ENCODE measurements around the gene TRPM5. TPM values are rescaled to one million over a fixed set of nuclear protein-coding genes. Genes with fewer than 3 reads are reported as not detected.

Gene TRPM5
- total and polyA plus RNA-seq, 2 experiments from 2014 or later = not detected

GRCh38 chr11:2397005-2397404 lies 47.3 kb downstream of the TRPM5 start:
- H3K27ac Mint-ChIP-seq = no peak overlapping the region
- Histone ChIP-seq H3F3A (replicated peaks; ENCODE audit: low read depth) (no peaks in the 10 kb centered on the region), H3K4me2 (no peak overlapping the region), H3K27ac (ENCODE audit: low read depth) (no peak overlapping the region), H3K9me2 (ENCODE audit: insufficient read depth) (no peaks in the 10 kb centered on the region), H3K36me3 (ENCODE audit: insufficient read depth) (no peaks in the 10 kb centered on the region; the same call in 1 of the 2 replicates), H3K4me1 (ENCODE audit: insufficient read depth) (peaks cover 6% of the 10 kb centered on the region; the same call in 1 of the 2 replicates), H3K4me3 (no peak overlapping the region), H3K27me3 (ENCODE audit: insufficient read depth) (no peaks in the 10 kb centered on the region), H4K20me1 (replicated peaks; ENCODE audit: insufficient read depth) (no peaks in the 10 kb centered on the region; the same call in 1 of the 2 replicates), H2AFZ (no peak overlapping the region), H3K79me2 (replicated peaks; ENCODE audit: insufficient read depth) (peaks cover 12% of the 10 kb centered on the region)
- DNase-seq (ENCODE audit: low spot score) = no peak
- no peak overlapping the region for H3K4me3 Mint-ChIP-seq
- ATAC-seq = no peak
- TF ChIP-seq REST (IDR thresholded peaks at IDR 0.05; ENCODE audit: unreplicated experiment) (no peak), ZNF462 (CRISPR knock-in tag; IDR thresholded peaks at IDR 0.05) (no peak), POLR2AphosphoS5 (IDR thresholded peaks at IDR 0.05; ENCODE audit: low read depth) (no peak), EZH2phosphoT487 (IDR thresholded peaks at IDR 0.05; ENCODE audit: unreplicated experiment) (no peak), CREB1 (CRISPR knock-in tag; IDR thresholded peaks at IDR 0.05; ENCODE audit: low read depth) (no peak), ZNF331 (CRISPR knock-in tag; IDR thresholded peaks at IDR 0.05; ENCODE audit: low read depth) (no peak), EZH2 (IDR thresholded peaks at IDR 0.05; ENCODE audit: low read depth, unreplicated experiment) (no peak), STAT1 (IDR thresholded peaks at IDR 0.05; ENCODE audit: unreplicated experiment) (no peak), CTCF (conservative IDR thresholded peaks at IDR 0.05; ENCODE audit: low read depth in 2 of 2) (no peak), JUNB (IDR thresholded peaks at IDR 0.05; ENCODE audit: unreplicated experiment) (no peak), ZNF114 (CRISPR knock-in tag; IDR thresholded peaks at IDR 0.05) (no peak), ETS1 (IDR thresholded peaks at IDR 0.05) (no peak), NANOG (IDR thresholded peaks at IDR 0.05; ENCODE audit: borderline replicate concordance) (no peak)
- peaks cover 11% of the 10 kb centered on the region for H3K27me3 Mint-ChIP-seq (ENCODE audit: insufficient read depth, low read depth, poor library complexity)
- H3K36me3 Mint-ChIP-seq (ENCODE audit: low read depth) = peaks cover 10% of the 10 kb centered on the region; the same call in 2 of the 3 replicates
- H3K9me3 Mint-ChIP-seq = no peaks in the 10 kb centered on the region
- H3K4me1 Mint-ChIP-seq = peaks cover 3% of the 10 kb centered on the region; the same call in 2 of the 3 replicates

All from GM23338 (cell line).